ENCODE data around the gene CDK14. TPM values are rescaled to one million over a fixed set of nuclear protein-coding genes. Genes with fewer than 3 reads are reported as not detected.

Gene CDK14
- total and polyA plus RNA-seq, 10 of the 15 experiments (the other 5 are each of a cell fraction or from before 2014, with no cell fraction given): 6.5 to 61.3 (median 24.2) TPM

DNA sequence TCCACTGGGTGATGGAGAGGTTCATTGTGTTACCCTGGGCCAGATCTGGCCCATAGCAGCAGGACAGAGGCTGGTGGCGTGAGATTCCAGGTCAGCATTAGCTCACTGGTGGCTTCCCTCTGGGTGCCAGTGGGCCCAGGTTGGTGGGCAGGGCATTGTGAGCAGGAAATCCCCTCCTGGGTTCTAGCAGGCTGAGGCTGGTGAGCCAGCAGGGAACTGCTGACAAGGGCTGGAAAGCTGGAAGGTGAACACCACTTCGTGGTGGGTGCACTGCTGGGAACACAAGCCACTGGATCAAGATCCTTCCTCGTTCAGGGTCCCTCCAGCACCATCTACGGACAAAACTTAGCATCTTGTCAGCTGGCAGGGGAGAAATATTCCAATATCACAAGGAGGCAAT is 408.9 kb downstream of the CDK14 start:
- DNase-seq (ENCODE audit: low read depth, low spot score) (no peak), ATAC-seq (no peak), FAIRE-seq (no peak)
- H3K9ac ChIP-seq (ENCODE audit: control insufficient read depth, insufficient read depth, low read length): no peak overlapping the region
- SMC1A ChIA-PET (ENCODE audit: uncharacterized antibody, unreplicated experiment): no interaction called here
- POLR2A ChIA-PET: no interaction called here
- WGBS (ENCODE audit: insufficient coverage, insufficient replicate concordance, low lambda C conversion rate, missing lambda C conversion rate): 79% methylated on average over 4 of the region's 4 CpGs
- CTCF ChIA-PET: interaction anchor here (0.7 to 1.0 kb wide), 2 partner anchors 296 to 550 kb away, joined by 3 read pairs; no protein-coding TSS in a partner anchor
- no peak overlapping the region for H2AFZ ChIP-seq (ENCODE audit: control insufficient read depth, low read depth, low read length)
- no peaks in the 10 kb centered on the region for H3K79me2 ChIP-seq (ENCODE audit: control insufficient read depth, insufficient read depth, low read length)
- H3K36me3 ChIP-seq (ENCODE audit: control insufficient read depth in 2 of 2, insufficient read depth in 2 of 2, low read length in 1 of 2): no peaks in the 10 kb centered on the region; a peak in 1 of 4 replicates
- intact Hi-C loops (cut with micrococcal nuclease; ENCODE audit: unreplicated experiment) (no loop called here), in situ Hi-C loops (cut with MboI) (no loop called here)
- TF ChIP-seq TCF12 (IDR thresholded peaks at IDR 0.05; ENCODE audit: low read depth, low read length): no peak
- no peak for TF ChIP-seq MEF2A (IDR thresholded peaks at IDR 0.05; ENCODE audit: insufficient read depth, low read depth, low read length)
- no peak for TF ChIP-seq TCF3 (IDR thresholded peaks at IDR 0.05; ENCODE audit: borderline replicate concordance, insufficient read depth, low read depth, low read length)
- no peak for TF ChIP-seq ZNF207 (IDR thresholded peaks at IDR 0.05; ENCODE audit: borderline replicate concordance)
- no peak for TF ChIP-seq CEBPB (IDR thresholded peaks at IDR 0.05; ENCODE audit: borderline replicate concordance in 1 of 2, low read depth in 2 of 2, low read length in 2 of 2)
- TF ChIP-seq MYB (IDR thresholded peaks at IDR 0.05; ENCODE audit: borderline replicate concordance, low read depth, low read length): no peak
- TF ChIP-seq, protein P1, sequence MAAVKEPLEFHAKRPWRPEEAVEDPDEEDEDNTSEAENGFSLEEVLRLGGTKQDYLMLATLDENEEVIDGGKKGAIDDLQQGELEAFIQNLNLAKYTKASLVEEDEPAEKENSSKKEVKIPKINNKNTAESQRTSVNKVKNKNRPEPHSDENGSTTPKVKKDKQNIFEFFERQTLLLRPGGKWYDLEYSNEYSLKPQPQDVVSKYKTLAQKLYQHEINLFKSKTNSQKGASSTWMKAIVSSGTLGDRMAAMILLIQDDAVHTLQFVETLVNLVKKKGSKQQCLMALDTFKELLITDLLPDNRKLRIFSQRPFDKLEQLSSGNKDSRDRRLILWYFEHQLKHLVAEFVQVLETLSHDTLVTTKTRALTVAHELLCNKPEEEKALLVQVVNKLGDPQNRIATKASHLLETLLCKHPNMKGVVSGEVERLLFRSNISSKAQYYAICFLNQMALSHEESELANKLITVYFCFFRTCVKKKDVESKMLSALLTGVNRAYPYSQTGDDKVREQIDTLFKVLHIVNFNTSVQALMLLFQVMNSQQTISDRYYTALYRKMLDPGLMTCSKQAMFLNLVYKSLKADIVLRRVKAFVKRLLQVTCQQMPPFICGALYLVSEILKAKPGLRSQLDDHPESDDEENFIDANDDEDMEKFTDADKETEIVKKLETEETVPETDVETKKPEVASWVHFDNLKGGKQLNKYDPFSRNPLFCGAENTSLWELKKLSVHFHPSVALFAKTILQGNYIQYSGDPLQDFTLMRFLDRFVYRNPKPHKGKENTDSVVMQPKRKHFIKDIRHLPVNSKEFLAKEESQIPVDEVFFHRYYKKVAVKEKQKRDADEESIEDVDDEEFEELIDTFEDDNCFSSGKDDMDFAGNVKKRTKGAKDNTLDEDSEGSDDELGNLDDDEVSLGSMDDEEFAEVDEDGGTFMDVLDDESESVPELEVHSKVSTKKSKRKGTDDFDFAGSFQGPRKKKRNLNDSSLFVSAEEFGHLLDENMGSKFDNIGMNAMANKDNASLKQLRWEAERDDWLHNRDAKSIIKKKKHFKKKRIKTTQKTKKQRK (IDR thresholded peaks at IDR 0.05; ENCODE audit: low read depth, low read length): no peak
- no peak for TF ChIP-seq RELB (IDR thresholded peaks at IDR 0.05; ENCODE audit: low read depth)
- TF ChIP-seq, protein P2, sequence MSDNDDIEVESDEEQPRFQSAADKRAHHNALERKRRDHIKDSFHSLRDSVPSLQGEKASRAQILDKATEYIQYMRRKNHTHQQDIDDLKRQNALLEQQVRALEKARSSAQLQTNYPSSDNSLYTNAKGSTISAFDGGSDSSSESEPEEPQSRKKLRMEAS (IDR thresholded peaks at IDR 0.05; ENCODE audit: low read depth, low read length): no peak
- TF ChIP-seq SIN3A (IDR thresholded peaks at IDR 0.05; ENCODE audit: low read depth, low read length): no peak
- no peak for TF ChIP-seq BCL11A (IDR thresholded peaks at IDR 0.05; ENCODE audit: low read depth, low read length)
- no peak for TF ChIP-seq BMI1 (IDR thresholded peaks at IDR 0.05; ENCODE audit: borderline replicate concordance)
- TF ChIP-seq POLR2AphosphoS2 (IDR thresholded peaks at IDR 0.05; ENCODE audit: low read depth, low read length): no peak
- no peak overlapping the region for H3K4me3 ChIP-seq
- no peaks in the 10 kb centered on the region for H3K4me1 ChIP-seq (ENCODE audit: control insufficient read depth, insufficient read depth, low read length)
- H3K9me3 ChIP-seq (replicated peaks; ENCODE audit: control insufficient read depth, insufficient read depth, low read length): no peaks in the 10 kb centered on the region
- H3K27me3 ChIP-seq (replicated peaks in 1 of 2; ENCODE audit: control insufficient read depth in 2 of 2, insufficient read depth in 2 of 2, low read length in 1 of 2): no peaks in the 10 kb centered on the region
- H4K20me1 ChIP-seq (ENCODE audit: control insufficient read depth, insufficient read depth): no peaks in the 10 kb centered on the region
- no peak overlapping the region for H3K4me2 ChIP-seq (ENCODE audit: control insufficient read depth, insufficient read depth)
- no peak overlapping the region for H3K27ac ChIP-seq (ENCODE audit: control insufficient read depth, insufficient read depth)
- RAD21 ChIA-PET (ENCODE audit: unreplicated experiment): interaction anchor here (0.8 kb wide), 1 partner anchor 40 kb away, joined by 3 read pairs; no protein-coding TSS in a partner anchor
- BruUV-seq (replicated peaks): no TSS peak

All from GM12878 (cell line).